IMR-90 (cell line): ENCODE data around the gene TMEM131L. TPM values are rescaled to one million over a fixed set of nuclear protein-coding genes. Genes with fewer than 3 reads are reported as not detected.

Experiments
- ATAC-seq: fragments of 200-7000 bp; cut with Tn5 transposase; 2 replicates; pipeline ENCODE4 v1.9.1; 2020; ENCODE audit warnings: low read depth, mild to moderate bottlenecking, moderate library complexity
- BruUV-seq: library from RNA; stranded (reverse); fragments of 400-500 nt; replicated peaks from 2 replicates; lab custom pipeline; 2021; lab: Mats Ljungman, UMichigan
- CTCF ChIA-PET: fragments of 300-600 bp; formaldehyde crosslinking; extraction: SDS; loops from one replicate; lab custom pipeline; 2021; ENCODE audit warnings: antibody characterized with exemption; lab: Yijun Ruan, JAX
- POLR2A ChIA-PET: fragments of 300-600 bp; sonication (Branson Sonifier 250); formaldehyde crosslinking; loops from one replicate; lab custom pipeline; 2022; ENCODE audit warnings: antibody characterized with exemption; ENCODE audit not compliant: unreplicated experiment; lab: Charles Lee
- DNase-seq: peaks from one replicate; pipeline ENCODE4 v3.0.0; 2013
- H2AFZ ChIP-seq: replicated peaks from 2 replicates; pipeline ENCODE3; 2013; ENCODE audit warnings: low read length, mild to moderate bottlenecking; ENCODE audit not compliant: poor library complexity
- H2AK5ac ChIP-seq: 2 replicates; pipeline ENCODE4 v1.6.1; 2013; ENCODE audit warnings: low read depth, low read length, inconsistent platforms
- H2AK9ac ChIP-seq: replicated peaks from 2 replicates; pipeline ENCODE3; 2013; ENCODE audit warnings: mild to moderate bottlenecking, low read depth, low read length, moderate library complexity; ENCODE audit not compliant: poor library complexity
- H2BK120ac ChIP-seq: 2 replicates; pipeline ENCODE4 v1.6.1; 2013; ENCODE audit warnings: low read depth, low read length, inconsistent platforms
- H2BK15ac ChIP-seq: 3 replicates; pipeline ENCODE4 v1.6.1; 2013; ENCODE audit warnings: low read depth, low read length, inconsistent platforms
- H2BK20ac ChIP-seq: 2 replicates; pipeline ENCODE4 v1.6.1; 2013; ENCODE audit warnings: low read depth, mild to moderate bottlenecking, inconsistent platforms, low read length, moderate library complexity
- H2BK5ac ChIP-seq: 2 replicates; pipeline ENCODE4 v1.6.1; 2013; ENCODE audit warnings: mild to moderate bottlenecking, low read depth, low read length, inconsistent platforms; ENCODE audit not compliant: poor library complexity, severe bottlenecking
- H3K14ac ChIP-seq: replicated peaks from 2 replicates; pipeline ENCODE4 v1.6.1; 2013; ENCODE audit warnings: low read depth, low read length, inconsistent platforms
- H3K18ac ChIP-seq: 2 replicates; pipeline ENCODE4 v1.6.1; 2013; ENCODE audit warnings: low read depth, low read length, control low read depth
- H3K23ac ChIP-seq: 2 replicates; pipeline ENCODE4 v1.6.1; 2013; ENCODE audit warnings: low read depth, low read length, inconsistent platforms
- H3K27ac ChIP-seq: 2 replicates; pipeline ENCODE4 v1.5.1; 2013; ENCODE audit warnings: mild to moderate bottlenecking, control low read depth, low read length; ENCODE audit not compliant: insufficient read depth
- H3K27me3 ChIP-seq: 2 replicates; pipeline ENCODE4 v1.6.1; 2013; ENCODE audit warnings: low read length; ENCODE audit not compliant: control insufficient read depth, insufficient read depth
- H3K36me3 ChIP-seq: 2 replicates; pipeline ENCODE4 v1.6.1; 2013; ENCODE audit warnings: low read length, mixed read lengths; ENCODE audit not compliant: control insufficient read depth, insufficient read depth
- H3K4ac ChIP-seq: 2 replicates; pipeline ENCODE4 v1.6.1; 2013; ENCODE audit warnings: low read depth, low read length, inconsistent platforms
- H3K4me1 ChIP-seq: 2 replicates; pipeline ENCODE4 v1.6.1; 2013; ENCODE audit warnings: low read length, mixed read lengths; ENCODE audit not compliant: control insufficient read depth, insufficient read depth
- H3K4me2 ChIP-seq: 2 replicates; pipeline ENCODE4 v1.6.1; 2013; ENCODE audit warnings: low read depth, mild to moderate bottlenecking, control low read depth, low read length, moderate library complexity
- H3K4me3 ChIP-seq: 2 replicates; pipeline ENCODE4 v1.5.1; 2013; ENCODE audit warnings: low read depth, mild to moderate bottlenecking, control low read depth, low read length, moderate library complexity; ENCODE audit not compliant: insufficient read depth
- H3K56ac ChIP-seq: 2 replicates; pipeline ENCODE4 v1.6.1; 2013; ENCODE audit warnings: low read length, inconsistent platforms; ENCODE audit not compliant: insufficient read depth; ENCODE audit errors: extremely low read depth
- H3K79me1 ChIP-seq, 2 experiments: 2 replicates each; pipeline ENCODE4 v1.6.1; 2013; ENCODE audit warnings: low read length in 2 of 2, inconsistent platforms in 1 of 2, low read depth in 1 of 2
- H3K9ac ChIP-seq: 2 replicates; pipeline ENCODE4 v1.6.1; 2013; ENCODE audit warnings: low read depth, low read length, control low read depth
- H3K9me1 ChIP-seq: 2 replicates; pipeline ENCODE4 v1.6.1; 2013; ENCODE audit warnings: low read length, inconsistent platforms; ENCODE audit not compliant: insufficient read depth
- H3K9me3 ChIP-seq: 2 replicates; pipeline ENCODE4 v1.6.1; 2013; ENCODE audit warnings: low read length; ENCODE audit not compliant: control insufficient read depth, insufficient read depth
- H4K20me1 ChIP-seq: 2 replicates; pipeline ENCODE4 v1.6.1; 2013; ENCODE audit warnings: low read length, inconsistent platforms; ENCODE audit not compliant: insufficient read depth
- H4K5ac ChIP-seq: 2 replicates; pipeline ENCODE4 v1.6.1; 2013; ENCODE audit warnings: mild to moderate bottlenecking, low read depth, low read length, control low read depth
- H4K8ac ChIP-seq, 2 experiments: 2 replicates each; pipeline ENCODE4 v1.6.1; 2013; ENCODE audit warnings: low read depth in 2 of 2, low read length in 2 of 2, control low read depth in 1 of 2, inconsistent platforms in 1 of 2
- H4K91ac ChIP-seq: 2 replicates; pipeline ENCODE4 v1.6.1; 2013; ENCODE audit warnings: low read depth, low read length, inconsistent platforms; ENCODE audit not compliant: insufficient read depth
- BHLHE40 ChIP-seq: fragments of 150-350 bp; IDR thresholded peaks from 2 replicates; pipeline ENCODE4 v1.6.1; 2016; ENCODE audit warnings: mild to moderate bottlenecking, low read depth, low read length
- CEBPB ChIP-seq: IDR thresholded peaks from 2 replicates; pipeline ENCODE4 v1.6.1; 2012; ENCODE audit warnings: low read depth, low read length, improper control_type of control experiment
- CHD1 ChIP-seq: IDR thresholded peaks from 2 replicates; pipeline ENCODE4 v1.6.1; 2012; ENCODE audit warnings: low read depth, low read length, improper control_type of control experiment
- CTCF ChIP-seq: conservative IDR thresholded peaks from 2 replicates; pipeline ENCODE4 v1.5.1; 2012; ENCODE audit warnings: mild to moderate bottlenecking, low read depth, low read length, improper control_type of control experiment
- ELK1 ChIP-seq: fragments of 150-350 bp; IDR thresholded peaks from 2 replicates; pipeline ENCODE4 v1.6.1; 2016; ENCODE audit warnings: low read depth, mild to moderate bottlenecking, low read length, moderate library complexity, borderline replicate concordance
- FOS ChIP-seq: fragments of 150-350 bp; IDR thresholded peaks from 2 replicates; pipeline ENCODE4 v1.6.1; 2016; ENCODE audit warnings: low read depth, low read length
- MAFK ChIP-seq: IDR thresholded peaks from 2 replicates; pipeline ENCODE4 v1.6.1; 2012; ENCODE audit warnings: low read depth, low read length, improper control_type of control experiment
- MAZ ChIP-seq: IDR thresholded peaks from 2 replicates; pipeline ENCODE4 v1.6.1; 2012; ENCODE audit warnings: low read depth, mild to moderate bottlenecking, low read length, improper control_type of control experiment, moderate library complexity, borderline replicate concordance
- MXI1 ChIP-seq: IDR thresholded peaks from 2 replicates; pipeline ENCODE4 v1.6.1; 2012; ENCODE audit warnings: low read depth, mild to moderate bottlenecking, low read length, moderate library complexity, borderline replicate concordance
- NFE2L2 ChIP-seq: fragments of 150-350 bp; IDR thresholded peaks from 2 replicates; pipeline ENCODE4 v1.6.1; 2016; ENCODE audit warnings: low read depth, mild to moderate bottlenecking, low read length
- POLR2A ChIP-seq: IDR thresholded peaks from 2 replicates; pipeline ENCODE4 v1.6.1; 2012; ENCODE audit warnings: mild to moderate bottlenecking, low read depth, low read length
- RAD21 ChIP-seq: IDR thresholded peaks from 2 replicates; pipeline ENCODE4 v1.6.1; 2012; ENCODE audit warnings: low read length, improper control_type of control experiment
- RCOR1 ChIP-seq: IDR thresholded peaks from 2 replicates; pipeline ENCODE4 v1.6.1; 2012; ENCODE audit warnings: mild to moderate bottlenecking, low read length, improper control_type of control experiment; ENCODE audit not compliant: insufficient replicate concordance
- RFX5 ChIP-seq: IDR thresholded peaks from 2 replicates; pipeline ENCODE4 v1.8.0; 2012; ENCODE audit warnings: low read depth, mild to moderate bottlenecking, low read length, moderate library complexity
- SMC3 ChIP-seq: fragments of 150-350 bp; IDR thresholded peaks from 2 replicates; pipeline ENCODE4 v1.6.1; 2016; ENCODE audit warnings: low read depth, mild to moderate bottlenecking, antibody characterized with exemption, low read length, moderate library complexity
- USF2 ChIP-seq: fragments of 150-350 bp; IDR thresholded peaks from 2 replicates; pipeline ENCODE4 v1.6.1; 2017; ENCODE audit warnings: mild to moderate bottlenecking, antibody characterized with exemption, low read length, low read depth
- WGBS, 2 experiments: methylation state at CpG; one replicate each; pipeline versions ENCODE4 v1.1.5 to v1.1.7; 2013; ENCODE audit warnings: missing lambda C conversion rate in 2 of 2; ENCODE audit not compliant: insufficient read length in 1 of 2; ENCODE audit errors: extremely low coverage in 2 of 2; 5-methylcytosine and 5-hydroxymethylcytosine counted together
- dilution Hi-C: fragments of 300-500 bp; cut with HindIII; formaldehyde crosslinking; loops from one replicate; pipeline ENCODE4 v1.14.3; 2018; ENCODE audit warnings: low sequenced_read_pairs; ENCODE audit not compliant: unreplicated experiment
- in situ Hi-C: fragments of 300-500 bp; cut with MboI; formaldehyde crosslinking; loops from 3 replicates; pipeline ENCODE4 v1.14.3; 2019; ENCODE audit warnings: low sequenced_read_pairs, inconsistent platforms, mixed read lengths
- intact Hi-C: fragments of 100-400 bp; cut with micrococcal nuclease; formaldehyde crosslinking; loops from 2 replicates; pipeline ENCODE4 v1.10.0; 2022
- polyA plus RNA-seq, 3 experiments: library from polyadenylated mRNA; depleted of rRNA; stranded (reverse); fragments of >200 nt; gene quantifications; 2 replicates each; pipeline ENCODE4 v1.2.3, GENCODE V29; 2012; ENCODE audit warnings: low replicate concordance in 1 of 3
- total RNA-seq: library from RNA; depleted of rRNA; stranded (reverse); fragments of >200 nt; gene quantifications from 2 replicates; pipeline ENCODE4 v1.2.3, GENCODE V29; 2012

Gene TMEM131L
- total and polyA plus RNA-seq, 2 of the 4 experiments (the other 2 are of a cell fraction), result 8.4 to 23.8 TPM

GRCh38 chr4:153509724-153510123 lies 43.6 kb downstream of the TMEM131L start:
- TF ChIP-seq POLR2A, result no peak
- no peak for TF ChIP-seq SMC3
- TF ChIP-seq MAZ, result no peak
- TF ChIP-seq BHLHE40, result no peak
- no peak for TF ChIP-seq RAD21
- TF ChIP-seq MAFK, result no peak
- TF ChIP-seq CTCF, result no peak
- no peak for TF ChIP-seq MXI1
- TF ChIP-seq FOS, result no peak
- no peak for TF ChIP-seq RFX5
- no peak for TF ChIP-seq USF2
- no peak for TF ChIP-seq CHD1
- no peak for TF ChIP-seq RCOR1
- no peak for TF ChIP-seq NFE2L2
- no peak for TF ChIP-seq CEBPB
- TF ChIP-seq ELK1, result no peak
- ATAC-seq (no peak), DNase-seq (no peak)
- H2BK20ac ChIP-seq, result no peak overlapping the region
- no peak overlapping the region for H3K18ac ChIP-seq
- H4K20me1 ChIP-seq, result no peaks in the 10 kb centered on the region; the same call in 1 of the 2 replicates
- H2BK120ac ChIP-seq, result no peak overlapping the region
- H3K9me1 ChIP-seq, result peaks cover 4% of the 10 kb centered on the region; the same call in 1 of the 2 replicates
- H2AK9ac ChIP-seq, result no peak overlapping the region
- no peaks in the 10 kb centered on the region for H3K27me3 ChIP-seq
- H3K9me3 ChIP-seq, result no peaks in the 10 kb centered on the region
- H2BK5ac ChIP-seq, result no peak overlapping the region
- POLR2A ChIA-PET, result no interaction called here
- no peak overlapping the region for H4K91ac ChIP-seq
- no peaks in the 10 kb centered on the region for H3K36me3 ChIP-seq
- in situ Hi-C loops (no loop called here), dilution Hi-C loops (no loop called here), intact Hi-C loops (no loop called here)
- H3K4me3 ChIP-seq, result no peak overlapping the region
- H3K23ac ChIP-seq, result no peak overlapping the region
- BruUV-seq, result no TSS peak
- H3K56ac ChIP-seq, result no peak overlapping the region
- no peak overlapping the region for H3K14ac ChIP-seq
- no peak overlapping the region for H2AFZ ChIP-seq
- no peak overlapping the region for H4K5ac ChIP-seq
- 100% methylated on average over 1 of the region's 5 CpGs; no CpG with 5 or more reads in 1 of the 2 experiments for WGBS, 2 experiments
- H2BK15ac ChIP-seq, result no peak overlapping the region
- no peak overlapping the region for H3K4me2 ChIP-seq
- no peak overlapping the region for H3K27ac ChIP-seq
- CTCF ChIA-PET, result no interaction called here
- H4K8ac ChIP-seq, result no peak overlapping the region
- peaks cover 4% of the 10 kb centered on the region; the same call in 1 of the 2 replicates for H3K4me1 ChIP-seq
- H3K4ac ChIP-seq, result no peak overlapping the region
- H2AK5ac ChIP-seq, result no peak overlapping the region
- no peak overlapping the region for H3K9ac ChIP-seq
- peaks cover 7 to 15% of the 10 kb centered on the region in 2 experiments; a peak in 3 of 4 replicates for H3K79me1 ChIP-seq
